ENCODE results near the gene MED17. TPM values are rescaled to one million over a fixed set of nuclear protein-coding genes. Genes with fewer than 3 reads are reported as not detected.

Gene MED17
- total and polyA plus RNA-seq, 2 of the 13 experiments (the other 11 are each of a cell fraction or from before 2014, with no cell fraction given): 23.1 to 37.0 TPM

GRCh38 chr11:93737904-93738612 is 46.0 kb upstream of the MED17 start:
- Histone ChIP-seq H3K9me3 (ENCODE audit: low read length) (no peaks in the 10 kb centered on the region), H3K4me1 (ENCODE audit: insufficient read depth, low read length) (peaks cover 66% of the 10 kb centered on the region), H3K36me3 (replicated peaks in 1 of 2; ENCODE audit: control insufficient read depth in 1 of 2, insufficient read depth in 2 of 2, low read length in 2 of 2) (peaks cover 13 to 60% of the 10 kb centered on the region in 2 experiments), H3K4me3 (replicated peaks in 1 of 3; ENCODE audit: insufficient read depth in 1 of 3, low read depth in 2 of 3, low read length in 3 of 3) (peak overlapping the region; percentile 79 to 90 (median 85); a peak in 5 of 6 replicates), H3K27ac (ENCODE audit: extremely low read length, insufficient read depth, low read length) (peak overlapping the region; percentile 30), H3K4me2 (ENCODE audit: low read depth, low read length) (peak overlapping the region; percentile 93), H2AFZ (ENCODE audit: low read length) (no peak overlapping the region), H3K27me3 (ENCODE audit: control insufficient read depth in 1 of 2, insufficient read depth in 2 of 2, low read length in 2 of 2) (peaks cover 0 to 2% of the 10 kb centered on the region in 2 experiments; a peak in 2 of 5 replicates), H4K20me1 (ENCODE audit: insufficient read depth, low read length) (peaks cover 65% of the 10 kb centered on the region), H3K9ac (ENCODE audit: insufficient read depth, low read depth, low read length) (peak overlapping the region; percentile 100), H3K79me2 (ENCODE audit: insufficient read depth, low read length) (peaks cover 86% of the 10 kb centered on the region)
- no TSS peak for BruUV-seq (replicated peaks)
- in situ Hi-C loops (cut with HindIII; ENCODE audit: extremely low pct_ligation_motif_present, low pct_unique_long_range_greater_than_20kb) (no loop called here), intact Hi-C loops (cut with micrococcal nuclease; ENCODE audit: unreplicated experiment) (no loop called here)
- POLR2A ChIA-PET: interaction anchor here (1.1 to 1.9 kb wide), 3 partner anchors 9 to 13 kb away, joined by 3 to 6 read pairs (median 4); no protein-coding TSS in a partner anchor
- CTCF ChIA-PET (ENCODE audit: low intra/inter-chr PET ratio, low total read pairs): no interaction called here
- ATAC-seq (no peak), FAIRE-seq (no peak), DNase-seq (ENCODE audit: low spot score) (no peak)
- WGBS (ENCODE audit: low lambda C conversion rate): 17% methylated on average over 6 of the region's 6 CpGs
- no peak for TF ChIP-seq TBP (CRISPR knock-in tag; IDR thresholded peaks at IDR 0.05)
- TF ChIP-seq POLR2A (IDR thresholded peaks at IDR 0.05; ENCODE audit: insufficient read depth in 1 of 2, low read depth in 2 of 2, low read length in 2 of 2): peak in 1 of 2 experiments; percentile 18; a peak in 1 of 4 replicates
- TF ChIP-seq ZNF446 (CRISPR knock-in tag; IDR thresholded peaks at IDR 0.05): no peak
- peak; percentile 24 for TF ChIP-seq ASH2L (IDR thresholded peaks at IDR 0.05; ENCODE audit: insufficient read length, low read depth, low read length)
- 0 out of 2 replicates have a peak, but pooled peaks have one; percentile 2 for TF ChIP-seq ZNF503 (CRISPR knock-in tag; IDR thresholded peaks at IDR 0.05)
- no peak for TF ChIP-seq ZNF530 (CRISPR knock-in tag; IDR thresholded peaks at IDR 0.05; ENCODE audit: low read depth)
- TF ChIP-seq NFE2L2 (IDR thresholded peaks at IDR 0.05; ENCODE audit: low read length): peak; percentile 80
- peak; percentile 70 for TF ChIP-seq AGO2 (optimal IDR thresholded peaks at IDR 0.05; ENCODE audit: low read depth, low read length)
- no peak for TF ChIP-seq ZNF432 (CRISPR knock-in tag; IDR thresholded peaks at IDR 0.05; ENCODE audit: borderline replicate concordance)
- TF ChIP-seq ZNF276 (CRISPR knock-in tag; IDR thresholded peaks at IDR 0.05; ENCODE audit: low read depth): no peak
- peak; percentile 94 to 95 for TF ChIP-seq MAFK (conservative IDR thresholded peaks at IDR 0.05 in 1 of 2, IDR thresholded peaks at IDR 0.05 in 1 of 2; ENCODE audit: low read length in 2 of 2)
- no peak for TF ChIP-seq ZNF772 (CRISPR knock-in tag; IDR thresholded peaks at IDR 0.05)
- TF ChIP-seq MAF1 (CRISPR knock-in tag; IDR thresholded peaks at IDR 0.05; ENCODE audit: borderline replicate concordance): no peak
- TF ChIP-seq KLF16 (CRISPR knock-in tag; IDR thresholded peaks at IDR 0.05): 0 out of 4 replicates have a peak, but pooled peaks of 1 of the 2 experiments have one; percentile 16
- peak; percentile 81 for TF ChIP-seq RBFOX2 (IDR thresholded peaks at IDR 0.05; ENCODE audit: low read depth, low read length)
- no peak for TF ChIP-seq ZNF597 (CRISPR knock-in tag; IDR thresholded peaks at IDR 0.05)
- TF ChIP-seq FOXC1 (CRISPR knock-in tag; IDR thresholded peaks at IDR 0.05; ENCODE audit: borderline replicate concordance): no peak
- peak; percentile 94 for TF ChIP-seq MAFF (IDR thresholded peaks at IDR 0.05; ENCODE audit: low read depth, low read length)
- no peak for TF ChIP-seq REXO4 (CRISPR knock-in tag; IDR thresholded peaks at IDR 0.05; ENCODE audit: borderline replicate concordance)
- no peak for TF ChIP-seq RELA (CRISPR knock-in tag; IDR thresholded peaks at IDR 0.05)
- TF ChIP-seq CCAR2 (optimal IDR thresholded peaks at IDR 0.05; ENCODE audit: low read depth, low read length): no peak

Measured in HepG2 (cell line).